WTC11 (cell line): ENCODE results near the gene LARGE1.

Source experiments
- AR ChIP-seq: fragments of 250-450 bp; sonication (Bioruptor Pico); IDR thresholded peaks from 2 replicates; pipeline ENCODE4 v1.9.0; 2021; ENCODE audit warnings: mild to moderate bottlenecking
- CREB1 ChIP-seq: sonication (generic); formaldehyde crosslinking; IDR thresholded peaks from 2 replicates; pipeline ENCODE4 v1.8.0; 2023; ENCODE audit warnings: mild to moderate bottlenecking, missing genetic modification reagents
- CTCF ChIP-seq: fragments of 200-600 bp; IDR thresholded peaks from 2 replicates; pipeline ENCODE4 v1.8.0; 2022; ENCODE audit warnings: antibody characterized with exemption
- ETV6 ChIP-seq: sonication (generic); formaldehyde crosslinking; IDR thresholded peaks from 2 replicates; pipeline ENCODE4 v1.8.1; 2022; ENCODE audit warnings: mild to moderate bottlenecking, missing genetic modification reagents
- MAX ChIP-seq: sonication (generic); formaldehyde crosslinking; IDR thresholded peaks from 2 replicates; pipeline ENCODE4 v1.8.0; 2022; ENCODE audit warnings: mild to moderate bottlenecking, missing genetic modification reagents
- ZNF281 ChIP-seq: sonication (generic); formaldehyde crosslinking; IDR thresholded peaks from 2 replicates; pipeline ENCODE4 v1.8.0; 2023; ENCODE audit warnings: mild to moderate bottlenecking, missing genetic modification reagents
- TF ChIP-seq, protein P1 (sequence below): sonication (generic); formaldehyde crosslinking; IDR thresholded peaks from 2 replicates; pipeline ENCODE4 v1.8.0; 2022; ENCODE audit warnings: mild to moderate bottlenecking, missing genetic modification reagents

- TF ChIP-seq CTCF = no peak
- no peak for TF ChIP-seq ETV6 (CRISPR knock-in tag)
- no peak for TF ChIP-seq ZNF281 (CRISPR knock-in tag)
- no peak for TF ChIP-seq MAX (CRISPR knock-in tag)
- TF ChIP-seq, protein P1, sequence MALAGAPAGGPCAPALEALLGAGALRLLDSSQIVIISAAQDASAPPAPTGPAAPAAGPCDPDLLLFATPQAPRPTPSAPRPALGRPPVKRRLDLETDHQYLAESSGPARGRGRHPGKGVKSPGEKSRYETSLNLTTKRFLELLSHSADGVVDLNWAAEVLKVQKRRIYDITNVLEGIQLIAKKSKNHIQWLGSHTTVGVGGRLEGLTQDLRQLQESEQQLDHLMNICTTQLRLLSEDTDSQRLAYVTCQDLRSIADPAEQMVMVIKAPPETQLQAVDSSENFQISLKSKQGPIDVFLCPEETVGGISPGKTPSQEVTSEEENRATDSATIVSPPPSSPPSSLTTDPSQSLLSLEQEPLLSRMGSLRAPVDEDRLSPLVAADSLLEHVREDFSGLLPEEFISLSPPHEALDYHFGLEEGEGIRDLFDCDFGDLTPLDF (CRISPR knock-in tag) = no peak
- TF ChIP-seq AR = no peak
- no peak for TF ChIP-seq CREB1 (CRISPR knock-in tag)
Measured at GRCh38 chr22:33652615-33653014, 267.7 kb downstream of the LARGE1 start.
